PFSK-1 (cell line): ENCODE results near the gene NOP53.

Source experiments
- FOXP2 ChIP-seq: optimal IDR thresholded peaks from 2 replicates; pipeline ENCODE3; 2011; ENCODE audit warnings: borderline replicate concordance, control low read depth, inconsistent platforms; ENCODE audit not compliant: insufficient read depth; ENCODE audit errors: extremely low read length, extremely low read depth
- POLR2AphosphoS5 ChIP-seq: IDR thresholded peaks from 2 replicates; pipeline ENCODE4 v1.6.1; 2012; ENCODE audit warnings: low read depth, mild to moderate bottlenecking, control low read depth, low read length, moderate library complexity
- REST ChIP-seq, 2 experiments: IDR thresholded peaks; 2 replicates each; pipeline versions ENCODE4 v1.6.1 to v1.8.0; 2011 to 2012; ENCODE audit warnings: low read depth in 2 of 2, low read length in 2 of 2, control low read depth in 1 of 2, inconsistent platforms in 1 of 2, mild to moderate bottlenecking in 1 of 2, moderate library complexity in 1 of 2; ENCODE audit not compliant: insufficient read depth in 1 of 2
- SIN3A ChIP-seq: IDR thresholded peaks from 2 replicates; pipeline ENCODE4 v1.6.1; 2012; ENCODE audit warnings: mild to moderate bottlenecking, low read length, moderate library complexity, borderline replicate concordance; ENCODE audit not compliant: insufficient read depth
- TAF1 ChIP-seq: IDR thresholded peaks from 2 replicates; pipeline ENCODE4 v1.6.1; 2012; ENCODE audit warnings: low read length, control low read depth, borderline replicate concordance; ENCODE audit not compliant: insufficient read depth

The NOP53 gene

GRCh38 chr19:47720669-47721422, 24.5 kb upstream of the NOP53 start:
- TF ChIP-seq SIN3A (no peak), TAF1 (no peak), REST (IDR thresholded peaks at IDR 0.05; ENCODE audit: insufficient read depth in 1 of 2, low read depth in 2 of 2, low read length in 2 of 2) (no peak), POLR2AphosphoS5 (no peak)

- TF ChIP-seq POLR2AphosphoS5 = peak; percentile 42; the same call in 1 of the 2 replicates
- TF ChIP-seq FOXP2 = no peak
These were observed 21.8 kb upstream of the NOP53 start for GRCh38 chr19:47723581-47723940.

GRCh38 chr19:47725759-47726401, 19.5 kb upstream of the NOP53 start:
- TF ChIP-seq REST (IDR thresholded peaks at IDR 0.05; ENCODE audit: insufficient read depth in 1 of 2, low read depth in 2 of 2, low read length in 2 of 2) = no peak
- no peak for TF ChIP-seq TAF1
- no peak for TF ChIP-seq POLR2AphosphoS5
- no peak for TF ChIP-seq FOXP2
- no peak for TF ChIP-seq SIN3A

GRCh38 chr19:47726467-47726866, 18.9 kb upstream of the NOP53 start:
- no peak for TF ChIP-seq REST (IDR thresholded peaks at IDR 0.05; ENCODE audit: insufficient read depth in 1 of 2, low read depth in 2 of 2, low read length in 2 of 2)
- TF ChIP-seq POLR2AphosphoS5 = no peak
- TF ChIP-seq TAF1 = no peak
- no peak for TF ChIP-seq FOXP2
- no peak for TF ChIP-seq SIN3A

- TF ChIP-seq TAF1 (no peak), POLR2AphosphoS5 (no peak), FOXP2 (no peak), SIN3A (no peak), REST (IDR thresholded peaks at IDR 0.05; ENCODE audit: insufficient read depth in 1 of 2, low read depth in 2 of 2, low read length in 2 of 2) (no peak)
These were observed 15.9 kb upstream of the NOP53 start for GRCh38 chr19:47729468-47729798.
